ENCODE results near the gene FKTN.

The FKTN gene

GRCh38 chr9:105679257-105680022, 121.5 kb downstream of the FKTN start:
- DNase-seq = peak; percentile 68

GRCh38 chr9:105681313-105681712, 123.4 kb downstream of the FKTN start:
- no peak for DNase-seq

- no peak for DNase-seq
Observed at GRCh38 chr9:105681724-105682123, 123.8 kb downstream of the FKTN start.

- DNase-seq = no peak
Observed at GRCh38 chr9:105683688-105684275, 125.9 kb downstream of the FKTN start.

- no peak for DNase-seq
Observed at GRCh38 chr9:105686936-105687335, 129.0 kb downstream of the FKTN start.
